ENCODE results near the gene PRKCQ. TPM values are rescaled to one million over a fixed set of nuclear protein-coding genes. Genes with fewer than 3 reads are reported as not detected.

PRKCQ gene
- total RNA-seq = 4.3 TPM

- DNase-seq (ENCODE audit: low spot score) = peak; percentile 46
Observed at GRCh38 chr10:6579904-6580278, at the start of gene PRKCQ. PRKCQ (minus strand) TSS chr10:6580276; CDS start chr10:6515135, 65,141 bp downstream.

- no peak for DNase-seq (ENCODE audit: low spot score)
Observed at GRCh38 chr10:6625428-6625827, 45.4 kb upstream of the PRKCQ start.

GRCh38 chr10:6624392-6624791 lies 44.3 kb upstream of the PRKCQ start:
- DNase-seq (ENCODE audit: low spot score) = no peak

- no peak for DNase-seq (ENCODE audit: low spot score)
Observed at GRCh38 chr10:6622921-6623320, 42.8 kb upstream of the PRKCQ start.

GRCh38 chr10:6621536-6621935 lies 41.5 kb upstream of the PRKCQ start:
- no peak for DNase-seq (ENCODE audit: low spot score)

- DNase-seq (ENCODE audit: low spot score) = no peak
Observed at GRCh38 chr10:6619660-6620059, 39.6 kb upstream of the PRKCQ start.

- no peak for DNase-seq (ENCODE audit: low spot score)
Observed at GRCh38 chr10:6618340-6618739, 38.3 kb upstream of the PRKCQ start.

GRCh38 chr10:6617309-6618076 lies 37.4 kb upstream of the PRKCQ start:
- no peak for DNase-seq (ENCODE audit: low spot score)

GRCh38 chr10:6615971-6616370 lies 35.9 kb upstream of the PRKCQ start:
- no peak for DNase-seq (ENCODE audit: low spot score)

- no peak for DNase-seq (ENCODE audit: low spot score)
Observed at GRCh38 chr10:6612371-6612770, 32.3 kb upstream of the PRKCQ start.

- DNase-seq (ENCODE audit: low spot score) = no peak
Observed at GRCh38 chr10:6610647-6611046, 30.6 kb upstream of the PRKCQ start.

GRCh38 chr10:6609625-6610024 lies 29.5 kb upstream of the PRKCQ start:
- no peak for DNase-seq (ENCODE audit: low spot score)

GRCh38 chr10:6607778-6608177 lies 27.7 kb upstream of the PRKCQ start:
- DNase-seq (ENCODE audit: low spot score) = no peak

- no peak for DNase-seq (ENCODE audit: low spot score)
Observed at GRCh38 chr10:6607182-6607581, 27.1 kb upstream of the PRKCQ start.

GRCh38 chr10:6603142-6604125 lies 23.4 kb upstream of the PRKCQ start:
- no peak for DNase-seq (ENCODE audit: low spot score)

GRCh38 chr10:6602700-6603084 lies 22.6 kb upstream of the PRKCQ start:
- no peak for DNase-seq (ENCODE audit: low spot score)

GRCh38 chr10:6602026-6602699 lies 22.1 kb upstream of the PRKCQ start:
- no peak for DNase-seq (ENCODE audit: low spot score)

- DNase-seq (ENCODE audit: low spot score) = no peak
Observed at GRCh38 chr10:6601246-6601805, 21.2 kb upstream of the PRKCQ start.

- no peak for DNase-seq (ENCODE audit: low spot score)
Observed at GRCh38 chr10:6600224-6600987, 20.3 kb upstream of the PRKCQ start.

- no peak for DNase-seq (ENCODE audit: low spot score)
Observed at GRCh38 chr10:6598679-6599078, 18.6 kb upstream of the PRKCQ start.

GRCh38 chr10:6597478-6597877 lies 17.4 kb upstream of the PRKCQ start:
- no peak for DNase-seq (ENCODE audit: low spot score)

Measured in ureter (tissue), 1 donor.